Astrocyte of the spinal cord (primary cell): ENCODE measurements around the gene PIP4K2B.

Experiments
- DNase-seq: peaks from one replicate; pipeline ENCODE4 v3.0.0; 2011; ENCODE audit warnings: low read depth, low spot score
- H3K4me3 ChIP-seq: 2 replicates; pipeline ENCODE4 v1.5.1; 2011; ENCODE audit warnings: low read depth, mild to moderate bottlenecking, low read length, moderate library complexity
- CTCF ChIP-seq: IDR thresholded peaks from 2 replicates; pipeline ENCODE4 v1.5.1; 2012; ENCODE audit warnings: low read depth, mild to moderate bottlenecking, low read length, inconsistent platforms
- in situ Hi-C: cut with HindIII; loops from 2 replicates; pipeline ENCODE4 v1.10.0; 2017; ENCODE audit warnings: low sequenced_read_pairs

PIP4K2B gene

GRCh38 chr17:38799501-38800236, at the start of gene PIP4K2B:
PIP4K2B (minus strand) TSS chr17:38799556; CDS start chr17:38799424, 132 bp downstream.
- in situ Hi-C loops: no loop called here
- peak; percentile 98 for DNase-seq
- no peak for TF ChIP-seq CTCF
- peak within 1 kb of the TSS; percentile 76 for H3K4me3 ChIP-seq

- DNase-seq: no peak
- in situ Hi-C loops: no loop called here
Observed at GRCh38 chr17:38848557-38848891, 49.2 kb upstream of the PIP4K2B start.

GRCh38 chr17:38844261-38844757, 45.0 kb upstream of the PIP4K2B start:
- no peak overlapping the region for H3K4me3 ChIP-seq
- no peak for TF ChIP-seq CTCF
- in situ Hi-C loops: no loop called here
- DNase-seq: no peak

More at GRCh38 chr17:38848557-38848891, 49.2 kb upstream of the PIP4K2B start:
- TF ChIP-seq CTCF: no peak
- H3K4me3 ChIP-seq: no peak overlapping the region

GRCh38 chr17:38825762-38826247, 26.4 kb upstream of the PIP4K2B start:
- in situ Hi-C loops: no loop called here
- peak overlapping the region; percentile 99 for H3K4me3 ChIP-seq
- no peak for DNase-seq
- TF ChIP-seq CTCF: no peak

GRCh38 chr17:38824899-38825761, 25.8 kb upstream of the PIP4K2B start, which contains the start of gene CWC25:
CWC25 (minus strand) TSS chr17:38825321; CDS start chr17:38825183, 138 bp downstream.
- TF ChIP-seq CTCF: no peak
- H3K4me3 ChIP-seq: peak within 1 kb of the TSS; percentile 99
- in situ Hi-C loops: no loop called here
- peak; percentile 99 for DNase-seq

- peak; percentile 52 for DNase-seq
- in situ Hi-C loops: no loop called here
- no peak overlapping the region for H3K4me3 ChIP-seq
- TF ChIP-seq CTCF: peak; percentile 37
Observed at GRCh38 chr17:38815576-38816193, 16.3 kb upstream of the PIP4K2B start.
